Measurements from ENCODE around the gene PHACTR1.
"Not testable (repeated sequence)": the region's sequence is repeated elsewhere in the genome, so short reads cannot be mapped to it uniquely, and the experiment has no call there.

The PHACTR1 gene

DNA sequence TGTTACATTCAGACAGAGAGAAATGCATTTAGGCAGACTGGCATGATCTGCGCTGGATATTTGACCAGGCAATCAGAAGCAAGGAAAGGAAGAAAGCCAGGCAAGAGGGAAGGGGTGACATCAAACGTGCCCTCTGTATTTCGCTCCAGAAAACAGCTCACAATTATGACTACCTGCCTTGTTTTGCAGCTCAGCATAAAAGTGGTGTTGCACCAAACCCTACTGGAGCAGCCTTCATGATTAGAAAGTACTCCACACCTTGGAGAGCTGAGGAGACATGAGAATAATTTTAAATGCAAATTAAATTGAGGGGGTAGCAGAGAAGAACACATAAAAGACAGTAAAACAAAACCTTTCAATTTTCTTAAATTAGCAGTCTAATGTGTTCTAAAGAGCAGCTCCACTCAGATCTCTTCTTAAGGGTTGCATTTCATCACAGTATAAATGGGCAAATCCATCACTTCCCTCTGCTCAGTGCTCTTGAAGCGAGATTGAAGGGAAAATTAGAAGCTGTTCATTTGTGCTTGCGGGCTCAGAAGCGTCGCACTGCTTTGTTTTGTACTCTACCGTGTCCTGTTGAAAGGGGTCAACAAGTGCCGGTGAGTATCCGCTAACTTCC is at the start of gene PHACTR1:
Gene PHACTR1, plus strand, starts transcription at position 470 of the 619 bp plus-strand sequence.
- DNase-seq (ENCODE audit: low read depth in 1 of 2, low spot score in 1 of 2), result no peak

DNA sequence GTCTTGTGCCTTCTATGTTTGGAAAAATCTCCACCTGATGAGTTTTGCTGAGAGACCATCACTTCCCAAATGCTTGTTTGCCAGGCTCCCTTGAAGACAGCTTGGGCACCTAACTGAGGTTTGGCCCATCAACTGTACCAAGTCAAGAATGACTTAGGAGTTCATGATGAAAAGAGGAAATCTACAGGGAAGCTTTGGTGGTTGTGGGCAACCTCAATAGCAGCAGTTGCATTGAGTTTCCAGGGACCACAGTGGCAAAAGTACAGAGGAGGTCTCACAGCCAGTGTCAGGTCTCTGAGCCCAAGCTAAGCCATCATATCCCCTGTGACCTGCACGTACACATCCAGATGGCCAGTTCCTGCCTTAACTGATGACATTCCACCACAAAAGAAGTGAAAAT is 49.7 kb upstream of the PHACTR1 start:
- DNase-seq (ENCODE audit: low read depth in 1 of 2, low spot score in 1 of 2), result no peak

DNA sequence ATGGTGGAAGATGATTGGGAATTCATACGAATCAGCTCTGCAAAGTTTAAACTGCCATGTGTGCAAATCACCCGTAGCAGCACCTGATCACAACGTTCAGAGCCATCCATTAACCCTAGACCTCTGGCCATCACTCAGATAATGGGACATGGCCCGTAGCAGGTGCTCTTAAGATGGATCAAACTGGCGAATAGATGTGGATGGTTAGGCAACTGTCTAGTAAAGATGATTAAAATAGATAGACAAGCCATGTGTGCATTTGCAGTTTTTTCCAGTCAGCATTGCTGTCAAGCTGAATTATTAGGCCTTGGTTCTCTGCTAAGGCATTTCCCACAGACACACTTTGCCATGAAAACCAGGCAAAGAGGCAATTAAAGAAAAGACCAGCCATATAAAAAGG is 40.6 kb upstream of the PHACTR1 start:
- no peak for DNase-seq (ENCODE audit: low read depth in 1 of 2, low spot score in 1 of 2)

DNA sequence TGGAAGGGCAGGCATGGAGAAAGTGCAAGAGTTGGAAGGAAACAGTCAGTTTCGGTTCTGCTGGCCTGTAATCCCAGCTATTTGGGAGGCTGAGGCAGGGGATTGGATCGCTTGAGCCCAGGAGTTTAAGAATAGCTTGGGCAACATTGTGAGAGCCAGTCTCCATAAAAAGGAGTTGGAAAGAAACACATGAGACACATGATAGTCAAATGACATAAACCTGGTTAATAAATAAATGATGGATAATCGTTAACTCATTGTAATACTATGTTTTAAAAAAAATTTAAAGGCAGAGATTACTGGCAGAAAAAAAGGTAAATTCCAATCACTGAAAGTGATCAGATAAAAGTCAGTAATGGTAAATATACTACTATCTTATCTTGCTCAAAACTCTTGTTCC is 37.2 kb upstream of the PHACTR1 start:
- no peak for DNase-seq (ENCODE audit: low read depth in 1 of 2, low spot score in 1 of 2)

DNA sequence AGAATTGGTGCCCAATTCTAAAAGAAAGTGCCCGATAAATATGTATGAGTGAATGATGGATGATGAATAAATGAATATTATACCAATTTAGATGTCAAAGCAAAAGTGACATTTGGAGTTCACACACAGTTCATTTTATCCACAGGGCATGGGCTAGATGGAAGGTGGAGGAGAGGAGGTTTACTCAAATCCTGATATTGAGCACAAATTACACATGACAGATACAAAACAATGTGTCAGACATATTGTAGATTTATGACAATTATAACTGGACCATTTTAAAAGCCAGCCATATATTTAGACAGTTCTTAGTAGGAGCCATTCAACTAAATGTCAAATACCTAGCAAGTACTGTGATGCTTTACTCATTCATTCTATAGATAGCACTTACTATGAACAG is 23.4 kb upstream of the PHACTR1 start:
- no peak for DNase-seq (ENCODE audit: low read depth in 1 of 2, low spot score in 1 of 2)

DNA sequence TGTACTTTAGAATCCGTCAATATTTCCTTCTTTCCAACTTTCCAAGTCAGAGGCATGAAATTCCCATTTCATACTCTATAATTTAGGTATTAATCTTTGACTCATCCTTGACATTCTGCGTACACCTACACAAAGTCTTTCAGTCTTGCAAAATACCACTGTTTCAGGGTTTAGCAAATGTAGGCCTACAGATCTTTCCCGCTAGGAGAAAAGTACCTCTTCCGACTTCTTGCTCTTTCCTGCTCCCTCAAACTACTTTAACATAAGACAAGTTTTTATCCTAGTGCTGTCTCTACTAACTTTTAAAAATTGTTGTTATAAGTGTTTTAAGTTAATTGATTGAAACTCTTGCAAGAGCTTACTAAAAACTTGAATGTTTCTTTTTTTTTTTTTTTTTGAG is 18.3 kb upstream of the PHACTR1 start:
- DNase-seq (ENCODE audit: low read depth in 1 of 2, low spot score in 1 of 2), result no peak

DNA sequence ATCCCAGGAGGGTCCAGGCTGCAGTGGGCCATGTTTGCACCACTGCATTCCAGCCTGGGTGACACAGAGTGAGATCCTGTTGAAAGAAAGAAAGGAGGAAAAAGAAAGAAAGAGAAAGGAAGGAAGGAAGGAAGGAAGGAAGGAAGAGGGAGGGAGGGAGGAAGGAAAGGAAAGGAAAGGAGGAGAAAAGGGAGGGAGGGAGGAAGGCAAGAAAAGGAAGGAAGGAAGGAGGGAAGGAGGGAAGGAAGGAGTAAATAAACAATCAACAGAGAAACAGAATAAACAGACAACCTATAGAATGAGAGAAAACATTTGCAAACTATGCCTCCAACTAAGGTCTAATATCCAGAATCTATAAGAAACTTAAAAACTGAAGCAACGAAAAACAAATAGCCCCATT is 11.6 kb upstream of the PHACTR1 start:
- DNase-seq (ENCODE audit: low read depth in 1 of 2, low spot score in 1 of 2), result no peak

DNA sequence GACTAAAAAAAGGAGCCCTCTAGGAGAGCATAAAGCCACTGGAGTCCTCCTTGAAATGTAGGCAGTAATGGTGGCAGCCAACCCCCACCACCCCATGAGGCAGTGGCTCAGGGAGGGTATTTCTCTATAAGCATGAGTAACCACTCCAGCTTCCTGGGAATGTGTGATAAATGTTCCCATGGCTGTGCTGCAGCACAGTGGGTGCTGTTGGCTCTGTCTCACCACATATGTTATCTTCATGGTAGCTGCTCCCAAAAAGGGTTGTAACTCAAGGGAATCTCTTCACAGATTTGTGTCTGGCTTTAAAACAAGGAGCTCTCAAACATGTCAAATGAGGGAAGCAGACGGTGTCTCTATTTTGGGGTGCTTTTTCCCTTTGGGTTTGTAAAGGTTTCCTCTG is 7.5 kb upstream of the PHACTR1 start:
- DNase-seq (ENCODE audit: low read depth in 1 of 2, low spot score in 1 of 2), result no peak

DNA sequence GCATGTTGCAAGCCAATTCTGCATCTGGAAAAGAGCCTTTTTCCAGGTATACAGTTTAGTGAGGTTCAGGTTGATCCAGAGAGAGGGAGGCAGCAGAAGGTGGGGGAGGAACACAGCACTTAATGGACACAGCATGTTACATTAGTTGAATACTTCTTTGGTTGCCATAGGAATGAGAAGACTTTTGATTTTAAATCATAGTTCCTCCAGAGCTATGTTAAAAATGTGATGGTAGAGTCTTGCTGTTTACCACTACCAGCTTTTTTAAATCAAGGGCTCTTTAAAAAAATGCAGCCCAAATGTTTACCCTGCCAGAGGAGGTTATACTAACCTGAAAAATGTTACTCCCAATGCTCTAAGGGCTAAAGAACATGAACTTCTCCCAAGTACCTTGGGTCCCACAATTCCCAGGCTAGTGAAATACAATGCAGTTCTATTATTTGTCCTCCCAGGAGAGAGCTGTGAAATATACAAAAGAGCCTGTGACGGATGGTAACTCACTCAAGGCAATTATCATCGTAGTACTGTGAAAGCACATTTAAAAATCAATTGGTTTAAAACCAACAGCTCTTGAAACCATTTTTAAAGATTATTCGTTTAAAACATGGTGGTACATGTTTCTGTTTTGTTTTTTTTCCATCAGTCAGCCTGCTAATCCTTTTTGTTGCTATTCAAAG is 6.9 kb upstream of the PHACTR1 start:
- no peak for DNase-seq (ENCODE audit: low read depth in 1 of 2, low spot score in 1 of 2)

DNA sequence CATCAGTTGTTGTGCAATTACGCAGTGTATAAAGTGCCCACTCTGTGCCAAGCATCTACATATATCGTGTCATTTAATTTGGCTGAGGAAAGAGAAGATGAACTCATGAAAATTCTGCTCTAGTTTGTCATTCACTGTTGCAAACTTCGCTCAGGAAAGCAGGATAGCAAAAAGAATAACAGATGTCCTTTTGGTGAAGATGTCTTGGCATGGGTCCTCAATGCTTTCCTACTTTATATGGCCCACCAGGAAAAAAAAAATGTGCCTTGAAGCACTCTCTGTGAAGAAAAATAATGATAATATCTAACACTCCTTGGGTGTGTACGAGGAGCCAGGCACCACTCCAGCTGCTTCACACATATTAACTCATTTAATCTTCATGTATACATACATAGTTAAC is 5.6 kb upstream of the PHACTR1 start:
- DNase-seq (ENCODE audit: low read depth in 1 of 2, low spot score in 1 of 2), result no peak

DNA sequence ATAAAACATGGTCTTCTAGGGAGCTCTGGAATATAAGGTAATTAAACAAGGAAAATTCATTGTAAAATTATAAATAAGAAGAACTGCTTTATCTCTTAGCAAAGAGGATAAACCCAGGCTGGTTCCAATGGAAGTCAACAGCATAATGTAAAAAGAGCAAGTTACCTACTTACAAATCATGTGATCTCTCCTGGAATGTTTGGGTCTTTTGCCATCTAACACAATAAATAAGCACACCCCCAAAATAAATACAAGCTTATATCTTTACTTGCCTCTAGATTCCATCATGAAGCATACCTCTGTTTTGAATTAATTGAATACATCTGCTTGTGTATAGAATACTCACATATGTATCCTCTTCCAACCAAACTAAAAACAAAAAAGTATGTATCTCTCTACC is 2.5 kb upstream of the PHACTR1 start:
- no peak for DNase-seq (ENCODE audit: low read depth in 1 of 2, low spot score in 1 of 2)

DNA sequence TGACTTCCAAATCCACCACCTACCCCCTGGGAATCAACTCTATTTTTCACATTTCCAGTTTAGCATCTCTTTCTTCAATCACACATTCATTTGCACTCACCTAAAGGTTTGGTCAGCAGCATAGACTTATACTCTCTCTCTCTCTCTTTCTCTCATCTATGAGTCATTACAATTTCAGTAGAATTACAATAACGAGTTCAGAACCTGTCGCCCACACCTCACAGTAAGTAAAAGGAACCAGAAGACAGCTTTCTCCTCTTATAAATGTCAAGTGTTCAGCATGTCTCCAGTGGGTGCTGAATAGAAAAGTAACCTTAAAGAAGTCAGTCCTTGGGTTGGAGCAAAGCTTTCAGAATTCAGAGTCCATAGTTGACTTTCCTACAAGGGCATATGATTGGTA is 1.1 kb upstream of the PHACTR1 start:
- no peak for DNase-seq (ENCODE audit: low read depth in 1 of 2, low spot score in 1 of 2)

DNA sequence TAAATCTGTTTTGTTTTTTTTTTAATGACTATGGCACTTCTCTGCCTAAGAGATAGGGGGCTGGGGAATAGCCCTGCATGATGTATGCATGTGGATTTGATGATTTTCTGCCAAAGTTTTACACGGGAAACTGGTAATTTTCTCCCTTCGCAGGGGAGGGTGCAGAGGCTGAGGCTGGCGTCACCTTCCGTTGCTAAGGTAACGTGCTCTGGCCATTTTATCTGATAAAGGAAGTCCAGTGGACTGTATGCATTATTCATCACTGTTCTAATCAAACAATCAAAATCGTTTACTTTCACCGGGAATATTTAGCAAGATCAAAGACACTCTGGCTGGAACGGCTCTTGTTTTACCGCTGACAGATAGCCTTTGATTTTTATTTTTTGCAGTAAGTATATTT is 789 bp downstream of the PHACTR1 start:
- DNase-seq (ENCODE audit: low read depth in 1 of 2, low spot score in 1 of 2), result no peak

DNA sequence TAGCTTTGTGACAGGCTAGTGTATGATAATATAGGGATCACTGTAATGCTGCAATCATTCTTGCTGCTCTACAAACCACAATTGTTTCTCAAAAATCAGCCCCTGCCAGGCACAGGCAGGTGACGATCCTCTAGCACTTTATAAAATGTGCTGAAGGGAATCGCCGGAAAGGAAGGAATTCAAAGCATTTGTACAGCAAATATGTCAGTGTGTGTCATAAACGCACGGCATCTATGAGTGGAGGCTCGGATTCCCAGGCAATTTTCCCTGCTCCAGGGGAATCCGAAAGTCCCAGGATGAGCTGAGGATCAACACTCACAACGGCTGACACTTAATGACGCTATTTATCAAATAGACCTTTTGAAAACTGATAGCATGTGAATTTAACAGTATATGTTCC is 1.4 kb downstream of the PHACTR1 start:
- DNase-seq (ENCODE audit: low read depth in 1 of 2, low spot score in 1 of 2), result no peak

DNA sequence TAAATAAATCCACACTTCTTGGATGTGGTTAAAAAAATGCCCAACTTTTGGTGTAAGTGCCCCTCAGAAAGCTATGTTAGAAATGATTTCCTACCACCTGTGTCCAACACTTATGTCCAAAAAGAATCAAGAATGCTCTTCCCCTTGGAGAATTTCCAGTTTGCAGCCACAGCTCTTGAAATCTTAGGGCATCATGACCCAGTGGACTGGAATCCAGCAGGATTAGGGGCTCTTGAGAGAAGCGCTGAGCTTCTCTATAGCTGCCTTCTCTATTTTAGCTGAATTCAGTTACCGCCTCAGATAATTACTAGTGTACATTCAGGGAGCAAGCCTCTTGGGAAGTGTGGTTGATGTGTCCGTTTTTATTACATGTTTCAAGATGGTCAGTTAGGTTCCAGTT is 2.5 kb downstream of the PHACTR1 start:
- no peak for DNase-seq (ENCODE audit: low read depth in 1 of 2, low spot score in 1 of 2)

DNA sequence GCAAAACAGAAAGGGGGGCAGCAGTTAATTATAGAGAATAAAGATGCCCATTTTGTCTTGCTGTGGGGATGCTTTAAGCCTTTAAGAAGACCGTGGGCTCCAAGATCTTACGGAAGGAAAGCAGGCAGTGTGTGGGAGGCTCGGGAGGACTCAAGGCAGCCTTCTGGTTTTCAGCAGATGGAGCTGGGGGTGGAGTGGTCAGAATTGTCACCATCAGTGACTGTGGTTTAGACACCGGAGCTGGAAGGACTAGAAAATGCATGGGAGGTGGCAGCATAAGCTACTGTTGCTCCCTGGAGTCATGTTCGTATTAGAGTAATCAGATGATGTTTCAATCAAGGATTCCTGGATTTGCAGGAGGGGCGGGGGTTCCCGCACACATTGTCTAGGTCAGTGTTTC is 3.7 kb downstream of the PHACTR1 start:
- DNase-seq (ENCODE audit: low read depth in 1 of 2, low spot score in 1 of 2), result no peak

DNA sequence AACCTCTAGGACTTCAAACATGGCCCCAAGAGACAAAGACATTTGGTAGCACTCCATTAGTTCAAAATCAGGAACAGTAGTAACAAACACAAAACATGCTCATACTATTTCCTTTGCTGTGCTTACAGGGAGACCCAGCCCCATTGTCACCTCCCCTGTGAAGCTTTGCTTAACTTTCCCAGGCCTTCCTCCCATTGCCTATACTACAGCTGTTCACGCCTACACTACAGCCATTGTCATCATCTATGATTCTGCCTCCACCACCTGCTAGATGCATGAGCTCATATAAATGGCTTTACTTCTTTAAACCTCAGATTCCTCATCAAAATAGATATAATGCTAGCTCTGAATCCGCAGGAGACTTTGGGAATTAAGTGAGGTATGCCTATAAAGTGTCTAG is 8.7 kb downstream of the PHACTR1 start:
- no peak for DNase-seq (ENCODE audit: low read depth in 1 of 2, low spot score in 1 of 2)

DNA sequence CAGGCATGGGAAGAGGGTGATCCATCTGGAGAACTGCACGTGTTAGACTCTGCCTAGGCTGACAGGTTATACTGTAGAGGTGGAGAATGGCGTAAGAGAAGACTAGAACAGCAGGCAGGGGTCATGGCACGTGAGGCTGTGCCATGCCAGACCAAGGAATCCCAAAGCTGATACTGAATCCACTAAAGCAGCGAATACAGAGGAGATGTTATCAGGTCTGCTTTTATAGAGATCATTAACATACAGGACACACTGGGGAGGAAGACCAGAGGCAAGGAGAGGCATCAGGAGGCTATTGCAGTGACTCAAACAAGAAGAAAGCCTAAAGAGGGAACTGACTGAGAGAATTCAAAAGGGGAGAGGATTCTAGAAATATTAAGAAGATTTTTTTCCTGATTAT is 12.9 kb downstream of the PHACTR1 start:
- DNase-seq (ENCODE audit: low read depth in 1 of 2, low spot score in 1 of 2), result no peak

DNA sequence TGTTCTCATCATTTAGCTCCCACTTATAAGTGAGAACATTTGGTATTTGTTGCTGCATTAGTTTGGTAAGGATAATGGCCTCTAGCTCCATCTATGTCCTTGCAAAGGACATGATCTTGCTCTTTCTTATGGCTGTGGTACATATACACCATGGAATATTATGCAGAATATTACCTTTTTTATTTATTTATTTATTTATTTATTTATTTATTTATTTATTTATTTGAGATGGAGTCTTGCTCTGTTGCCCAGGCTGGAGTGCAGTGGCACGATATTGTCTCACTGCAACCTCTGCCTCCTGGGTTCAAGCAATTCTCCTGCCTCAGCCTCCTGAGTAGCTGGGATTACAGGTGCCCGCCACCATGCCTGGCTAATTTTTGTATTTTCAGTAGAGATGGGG is 14.2 kb downstream of the PHACTR1 start:
- not testable (repeated sequence) for DNase-seq (ENCODE audit: low read depth in 1 of 2, low spot score in 1 of 2)

DNA sequence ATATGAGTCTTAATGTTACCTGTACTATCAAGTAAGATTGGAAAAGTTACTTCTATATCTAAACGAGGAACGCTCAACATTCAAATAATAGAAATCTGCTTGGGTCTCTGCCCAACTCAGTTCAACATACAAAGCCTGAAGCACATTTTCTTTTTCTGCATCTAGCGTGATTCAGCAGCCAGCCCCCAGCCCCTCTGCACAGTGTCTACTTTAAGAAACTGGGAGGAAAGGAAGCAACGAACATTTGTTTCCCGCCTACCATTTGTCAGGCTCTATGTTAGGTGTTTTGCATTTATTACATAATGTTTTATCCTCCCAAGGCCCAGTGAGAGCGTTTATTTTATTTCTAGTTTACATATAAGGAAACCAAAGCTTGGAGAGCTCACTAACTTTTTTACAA is 17.3 kb downstream of the PHACTR1 start:
- DNase-seq (ENCODE audit: low read depth in 1 of 2, low spot score in 1 of 2), result no peak

DNA sequence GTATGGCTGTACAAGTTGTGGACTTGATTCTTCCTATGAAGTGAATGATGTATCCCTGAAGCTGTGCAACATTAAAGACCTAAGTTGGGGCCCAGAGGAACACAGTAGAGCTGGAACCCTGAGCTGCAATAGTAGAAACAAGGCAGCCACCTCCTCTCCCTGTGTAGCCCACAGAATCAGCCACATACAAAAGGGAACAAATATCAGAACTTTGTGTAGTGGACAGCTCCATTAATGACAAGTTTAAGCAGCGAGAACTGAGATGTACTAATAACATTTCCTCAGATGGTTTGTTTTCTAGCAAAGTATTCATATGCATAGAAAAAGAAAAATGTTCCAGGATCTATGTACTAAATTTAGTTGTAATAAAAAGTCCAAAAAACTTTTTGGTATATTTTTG is 19.2 kb downstream of the PHACTR1 start:
- DNase-seq (ENCODE audit: low read depth in 1 of 2, low spot score in 1 of 2), result no peak

DNA sequence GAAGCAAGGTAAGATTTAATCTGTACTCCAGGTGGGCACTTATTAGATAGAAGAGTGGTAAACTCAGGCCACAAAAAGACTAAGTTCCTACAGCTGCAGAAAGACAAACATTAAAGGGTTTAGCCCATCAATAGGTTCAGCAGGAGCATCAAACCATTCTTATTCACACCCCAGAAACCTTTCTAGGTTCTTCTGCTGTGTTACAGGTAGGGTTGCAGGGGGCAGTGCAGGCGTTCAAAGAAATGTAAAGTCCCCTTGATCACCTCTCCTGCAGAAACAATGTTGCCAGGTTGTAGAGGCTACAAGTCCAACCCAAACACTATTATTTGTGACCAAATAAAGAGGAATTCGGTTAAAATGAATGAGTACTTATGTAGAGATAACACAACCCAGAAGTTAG is 31.8 kb downstream of the PHACTR1 start:
- no peak for DNase-seq (ENCODE audit: low read depth in 1 of 2, low spot score in 1 of 2)

DNA sequence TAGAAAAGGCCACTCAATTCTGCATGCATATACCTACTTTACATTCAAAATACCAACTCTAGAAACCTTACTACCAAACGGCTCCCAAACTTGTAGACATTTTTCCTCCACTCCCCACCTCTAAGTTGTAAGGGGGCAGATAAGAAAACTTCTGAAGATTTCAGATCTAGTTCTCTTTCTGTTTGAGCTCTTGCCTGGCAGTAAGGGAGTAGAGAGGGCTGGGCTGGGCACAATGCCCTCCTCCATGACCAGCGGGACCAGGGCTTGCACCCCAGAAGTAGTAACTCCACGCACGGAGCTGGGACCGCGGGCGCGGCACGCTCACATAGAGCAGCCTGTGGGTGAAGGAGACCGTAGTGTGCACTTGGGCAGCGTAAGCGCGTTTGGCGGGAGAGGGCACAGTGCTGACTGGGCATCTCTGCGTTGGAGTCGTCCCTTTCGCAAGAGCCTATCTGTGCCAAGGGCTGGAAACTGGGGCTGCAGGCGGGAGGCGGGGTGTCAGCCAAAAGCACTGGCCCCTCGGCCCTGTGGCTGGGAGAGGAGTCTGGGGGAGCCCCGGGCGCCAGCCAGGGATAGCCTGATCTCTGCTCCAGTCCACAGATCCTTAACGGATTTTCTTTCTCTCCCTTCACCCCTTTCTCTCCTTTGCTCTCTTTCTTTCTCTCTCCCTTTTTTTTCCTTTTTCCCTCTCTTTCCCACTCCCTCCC is 32.4 kb downstream of the PHACTR1 start:
- DNase-seq (ENCODE audit: low read depth in 1 of 2, low spot score in 1 of 2), result no peak
